MM.1S (cell line): ENCODE measurements around the gene RBPMS2.

ENCODE experiments used
- DNase-seq: peaks from one replicate; pipeline ENCODE4 v3.0.0-alpha.2; 2015
- H2AFZ ChIP-seq: fragments of 300-600 bp; sonication (generic); 2 replicates; pipeline ENCODE4 v1.6.0; 2016; ENCODE audit warnings: antibody characterized with exemption, low read length
- H3F3A ChIP-seq: fragments of 300-600 bp; sonication (generic); 2 replicates; pipeline ENCODE4 v1.6.1; 2016; ENCODE audit warnings: mild to moderate bottlenecking, antibody characterized with exemption, low read length, moderate library complexity, mixed read lengths; ENCODE audit not compliant: insufficient read depth
- H3K27ac ChIP-seq: fragments of 300-600 bp; sonication (generic); 2 replicates; pipeline ENCODE4 v1.5.1; 2016; ENCODE audit warnings: mild to moderate bottlenecking, low read length
- H3K27me3 ChIP-seq: fragments of 300-600 bp; sonication (generic); replicated peaks from 2 replicates; pipeline ENCODE4 v1.6.0; 2016; ENCODE audit warnings: low read length; ENCODE audit not compliant: insufficient read depth
- H3K36me3 ChIP-seq: fragments of 300-600 bp; sonication (generic); replicated peaks from 2 replicates; pipeline ENCODE4 v1.6.1; 2016; ENCODE audit warnings: mild to moderate bottlenecking, low read length, mixed read lengths; ENCODE audit not compliant: insufficient read depth
- H3K4me1 ChIP-seq: fragments of 300-600 bp; sonication (generic); 2 replicates; pipeline ENCODE4 v1.6.1; 2016; ENCODE audit warnings: low read length, mixed read lengths
- H3K4me2 ChIP-seq: fragments of 300-600 bp; sonication (generic); 2 replicates; pipeline ENCODE4 v1.6.0; 2016; ENCODE audit warnings: low read depth, low read length
- H3K4me3 ChIP-seq: fragments of 300-600 bp; sonication (generic); 2 replicates; pipeline ENCODE4 v1.5.1; 2016; ENCODE audit warnings: low read length, mixed read lengths
- H3K79me2 ChIP-seq: fragments of 300-600 bp; sonication (generic); 2 replicates; pipeline ENCODE4 v1.6.1; 2016; ENCODE audit warnings: mixed run types, low read length, mixed read lengths
- H3K9ac ChIP-seq: fragments of 300-600 bp; sonication (generic); 2 replicates; pipeline ENCODE4 v1.6.1; 2016; ENCODE audit warnings: low read length, mixed read lengths
- H3K9me2 ChIP-seq: fragments of 300-600 bp; sonication (generic); replicated peaks from 2 replicates; pipeline ENCODE4 v1.6.1; 2016; ENCODE audit warnings: mild to moderate bottlenecking, low read length, mixed read lengths; ENCODE audit not compliant: insufficient read depth
- H3K9me3 ChIP-seq: fragments of 300-600 bp; sonication (generic); replicated peaks from 2 replicates; pipeline ENCODE4 v1.6.1; 2016; ENCODE audit warnings: mild to moderate bottlenecking, low read length, mixed read lengths; ENCODE audit not compliant: insufficient read depth
- H4K20me1 ChIP-seq: fragments of 300-600 bp; sonication (generic); 2 replicates; pipeline ENCODE4 v1.6.1; 2016; ENCODE audit warnings: mild to moderate bottlenecking, low read length, moderate library complexity, mixed read lengths; ENCODE audit not compliant: insufficient read depth
- CTCF ChIP-seq: fragments of 300-600 bp; sonication (generic); IDR thresholded peaks from 2 replicates; pipeline ENCODE4 v1.5.1; 2016; ENCODE audit warnings: antibody characterized with exemption, low read length, mixed read lengths
- EZH2 ChIP-seq: fragments of 300-600 bp; sonication (generic); optimal IDR thresholded peaks from 2 replicates; pipeline ENCODE3; 2017; ENCODE audit warnings: low read depth, mild to moderate bottlenecking, antibody characterized with exemption, low read length, mixed read lengths
- EZH2phosphoT487 ChIP-seq: fragments of 300-600 bp; sonication (generic); IDR thresholded peaks from 2 replicates; pipeline ENCODE4 v1.6.1; 2018; ENCODE audit warnings: antibody characterized with exemption, low read length

The RBPMS2 gene

GRCh38 chr15:64762546-64762945 lies 12.8 kb downstream of the RBPMS2 start:
- Histone ChIP-seq H3K4me2 (no peak overlapping the region), H3K9me2 (no peaks in the 10 kb centered on the region), H4K20me1 (no peaks in the 10 kb centered on the region), H3K4me1 (no peaks in the 10 kb centered on the region), H3K9ac (no peak overlapping the region), H3K79me2 (no peaks in the 10 kb centered on the region), H3K9me3 (no peaks in the 10 kb centered on the region), H3F3A (no peaks in the 10 kb centered on the region), H3K36me3 (no peaks in the 10 kb centered on the region), H3K4me3 (no peak overlapping the region), H3K27ac (no peak overlapping the region), H2AFZ (no peak overlapping the region), H3K27me3 (no peaks in the 10 kb centered on the region)
- no peak for DNase-seq
- TF ChIP-seq CTCF, result no peak
- no peak for TF ChIP-seq EZH2phosphoT487
- TF ChIP-seq EZH2, result no peak

- TF ChIP-seq CTCF (no peak), EZH2 (no peak), EZH2phosphoT487 (no peak)
- Histone ChIP-seq H3K27me3 (no peaks in the 10 kb centered on the region), H3K9me2 (no peaks in the 10 kb centered on the region), H3K4me2 (no peak overlapping the region), H3K36me3 (no peaks in the 10 kb centered on the region), H3K27ac (no peak overlapping the region), H3K79me2 (no peaks in the 10 kb centered on the region), H3K9ac (no peak overlapping the region), H2AFZ (no peak overlapping the region), H3F3A (no peaks in the 10 kb centered on the region), H3K9me3 (no peaks in the 10 kb centered on the region), H4K20me1 (no peaks in the 10 kb centered on the region), H3K4me1 (no peaks in the 10 kb centered on the region), H3K4me3 (no peak overlapping the region)
- DNase-seq, result no peak
Measured at GRCh38 chr15:64761156-64761555, 14.2 kb downstream of the RBPMS2 start.

GRCh38 chr15:64760056-64760455 lies 15.3 kb downstream of the RBPMS2 start:
- Histone ChIP-seq H3K27ac (no peak overlapping the region), H3K79me2 (no peaks in the 10 kb centered on the region), H3K4me3 (no peak overlapping the region), H3K9me3 (no peaks in the 10 kb centered on the region), H3F3A (no peaks in the 10 kb centered on the region), H3K27me3 (no peaks in the 10 kb centered on the region), H4K20me1 (no peaks in the 10 kb centered on the region), H2AFZ (no peak overlapping the region), H3K36me3 (no peaks in the 10 kb centered on the region), H3K4me2 (no peak overlapping the region), H3K9me2 (no peaks in the 10 kb centered on the region), H3K4me1 (no peaks in the 10 kb centered on the region), H3K9ac (no peak overlapping the region)
- TF ChIP-seq EZH2 (no peak), EZH2phosphoT487 (no peak), CTCF (no peak)
- DNase-seq, result no peak
